Measurements from ENCODE around the gene MTR.
A peak's percentile ranks its signal among the peaks of the same experiment; 100 is the strongest.
"Not testable (repeated sequence)": the region's sequence is repeated elsewhere in the genome, so short reads cannot be mapped to it uniquely, and the experiment has no call there.

Gene MTR

DNA sequence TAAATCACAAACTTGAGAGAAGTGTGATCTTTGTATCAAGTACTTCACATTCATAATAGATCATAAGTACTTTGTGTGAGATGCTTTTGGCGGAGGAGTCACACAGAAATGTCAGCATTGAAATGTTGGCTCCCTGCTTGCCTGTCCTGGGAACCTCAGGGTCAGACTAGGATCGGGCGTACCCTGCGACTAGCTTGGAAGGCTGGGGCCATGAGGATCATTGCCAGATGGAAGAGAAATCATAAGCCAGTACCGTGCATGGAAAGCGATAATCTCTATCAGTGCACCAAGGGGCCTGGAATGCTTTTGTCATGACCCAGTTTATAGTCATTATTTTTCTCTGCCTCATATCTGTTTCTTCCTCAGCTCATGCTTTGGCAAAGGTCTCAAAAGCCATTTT is 35.5 kb downstream of the MTR start:
- no peak for FAIRE-seq
- no peak for DNase-seq (ENCODE audit: low spot score)

DNA sequence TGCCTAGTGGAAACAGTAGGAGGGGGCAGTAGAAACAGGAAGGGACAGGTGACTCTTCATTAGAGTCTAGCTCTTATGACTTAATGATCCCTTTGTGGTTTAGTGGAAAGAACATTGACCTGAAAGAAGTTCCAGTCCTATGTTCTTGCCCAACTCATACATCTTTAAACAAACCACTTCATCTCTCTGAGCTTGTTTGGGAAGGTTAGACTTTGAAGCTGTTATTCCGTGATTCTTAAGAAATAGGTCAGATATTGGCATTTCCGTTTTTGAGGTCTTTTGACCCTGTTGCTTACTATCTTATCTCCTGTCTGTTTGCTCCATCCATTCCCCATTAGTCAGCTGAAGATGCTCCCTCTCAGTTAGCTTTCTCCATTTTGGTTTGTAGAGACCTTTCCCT is 38.5 kb downstream of the MTR start:
- DNase-seq (ENCODE audit: low spot score): no peak
- FAIRE-seq: no peak

DNA sequence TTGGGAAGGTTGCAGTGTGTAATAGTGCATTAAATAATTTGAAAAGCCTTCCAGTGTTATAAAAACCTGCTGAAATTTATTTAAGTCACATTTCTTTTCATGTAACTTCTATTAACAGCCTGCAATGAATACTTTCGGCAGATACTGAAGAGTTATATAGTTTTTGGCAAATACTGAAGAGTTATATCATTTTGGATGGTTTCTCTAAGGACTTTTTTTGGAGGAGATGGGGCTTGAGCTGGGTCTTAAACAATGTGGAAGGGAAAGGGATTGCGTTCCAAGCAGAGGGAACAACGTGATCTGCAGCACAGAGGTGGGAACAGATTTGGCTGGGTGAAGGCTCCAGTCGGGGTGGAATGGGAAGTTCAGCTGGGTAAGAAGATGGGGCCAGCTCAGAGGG is 39.8 kb downstream of the MTR start:
- FAIRE-seq (no peak), DNase-seq (ENCODE audit: low spot score) (no peak)

DNA sequence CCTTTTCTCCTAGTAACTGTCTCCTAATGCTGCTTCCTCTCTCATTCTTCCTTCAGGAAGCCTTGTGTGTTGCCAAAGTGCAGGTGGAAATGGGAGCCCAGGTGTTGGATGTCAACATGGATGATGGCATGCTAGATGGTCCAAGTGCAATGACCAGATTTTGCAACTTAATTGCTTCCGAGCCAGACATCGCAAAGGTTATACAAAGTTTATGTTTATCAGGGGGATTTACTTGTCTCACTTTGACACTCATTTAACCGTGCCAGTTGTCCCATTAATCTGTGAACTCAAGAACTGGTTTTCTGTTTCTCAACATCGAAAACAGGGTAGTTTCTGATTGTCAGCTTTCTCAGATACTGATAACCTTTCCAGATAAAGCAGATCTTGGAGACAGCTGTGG is 40.4 kb downstream of the MTR start:
- DNase-seq (ENCODE audit: low spot score) (no peak), FAIRE-seq (no peak)

DNA sequence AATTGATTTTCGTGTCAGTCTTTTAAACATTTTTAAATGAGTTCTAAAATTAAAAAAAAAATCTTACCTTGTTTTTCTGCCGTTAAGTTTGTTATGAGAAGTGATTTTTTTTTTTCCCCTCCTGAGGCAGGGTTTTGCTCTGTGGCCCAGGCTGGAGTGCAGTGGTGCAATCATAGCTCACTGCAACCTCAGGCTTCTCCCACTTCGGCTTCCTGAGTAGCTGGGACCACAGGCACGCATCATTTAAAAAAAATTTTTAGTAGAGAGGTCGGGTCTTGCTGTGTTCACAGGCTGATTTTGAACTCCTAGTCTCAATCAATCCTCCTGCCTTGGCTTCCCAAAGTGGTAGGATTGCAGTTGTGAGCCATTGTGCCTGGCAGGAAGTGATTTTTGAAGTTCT is 41.1 kb downstream of the MTR start:
- FAIRE-seq (no peak), DNase-seq (ENCODE audit: low spot score) (no peak)

DNA sequence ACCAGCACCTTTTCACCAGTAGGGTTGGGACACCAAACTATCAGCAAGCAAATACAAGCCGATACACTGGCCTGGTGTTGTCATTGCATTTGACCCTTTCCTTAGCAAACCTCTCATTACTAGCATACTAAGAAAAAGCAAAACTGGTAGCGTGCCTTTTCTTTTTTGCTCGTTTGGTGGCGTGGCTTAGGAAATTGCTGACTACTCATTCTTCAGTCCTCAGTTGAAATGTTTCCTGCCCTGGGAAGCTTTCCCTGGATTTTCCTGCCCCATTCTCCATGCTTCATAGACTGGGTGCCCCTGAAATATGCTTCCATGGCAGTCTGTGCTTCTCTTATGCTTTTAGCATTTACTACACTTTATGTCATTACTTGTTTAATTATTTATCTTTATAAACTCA is 42.0 kb downstream of the MTR start:
- DNase-seq (ENCODE audit: low spot score) (no peak), FAIRE-seq (no peak)

DNA sequence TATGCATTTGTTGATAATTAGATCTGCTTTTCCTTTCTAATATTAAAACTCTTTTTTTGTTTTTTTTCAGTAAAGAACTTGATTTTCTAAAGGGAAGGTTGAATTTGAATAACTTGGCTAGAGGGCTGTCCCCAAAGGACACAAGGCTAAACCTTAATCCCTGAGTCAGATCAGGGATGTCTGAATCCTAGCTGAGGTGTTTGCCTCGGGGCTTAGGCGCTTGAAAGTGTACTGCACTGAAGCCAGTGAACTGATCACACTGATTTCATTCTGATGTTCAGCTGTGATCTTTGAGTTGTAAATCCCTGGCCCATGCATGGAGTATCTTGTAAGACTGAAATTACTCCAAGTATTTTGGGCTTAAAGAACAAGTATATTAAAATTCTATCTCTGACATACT is 42.8 kb downstream of the MTR start:
- no peak for DNase-seq (ENCODE audit: low spot score)
- FAIRE-seq: no peak

DNA sequence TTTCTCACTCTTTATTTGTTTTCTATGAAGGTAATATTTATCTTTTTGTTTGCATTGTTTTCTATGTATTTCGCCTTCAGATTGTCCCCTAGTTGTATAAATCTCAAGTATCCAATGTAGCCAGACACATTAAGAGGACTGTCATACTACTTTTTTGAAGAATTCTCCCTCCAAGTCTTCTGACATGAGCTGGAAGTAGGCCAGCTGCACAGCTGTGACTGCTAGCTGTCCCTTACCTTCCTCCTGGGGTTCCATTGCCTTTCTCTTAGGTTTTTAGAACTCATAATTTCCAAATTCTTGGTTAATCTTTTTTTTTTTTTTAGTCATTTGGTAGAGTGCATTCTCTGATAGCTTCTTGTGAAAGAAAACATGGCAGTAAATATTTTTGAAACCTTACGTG is 46.2 kb downstream of the MTR start:
- DNase-seq (ENCODE audit: low spot score) (no peak), FAIRE-seq (no peak)

DNA sequence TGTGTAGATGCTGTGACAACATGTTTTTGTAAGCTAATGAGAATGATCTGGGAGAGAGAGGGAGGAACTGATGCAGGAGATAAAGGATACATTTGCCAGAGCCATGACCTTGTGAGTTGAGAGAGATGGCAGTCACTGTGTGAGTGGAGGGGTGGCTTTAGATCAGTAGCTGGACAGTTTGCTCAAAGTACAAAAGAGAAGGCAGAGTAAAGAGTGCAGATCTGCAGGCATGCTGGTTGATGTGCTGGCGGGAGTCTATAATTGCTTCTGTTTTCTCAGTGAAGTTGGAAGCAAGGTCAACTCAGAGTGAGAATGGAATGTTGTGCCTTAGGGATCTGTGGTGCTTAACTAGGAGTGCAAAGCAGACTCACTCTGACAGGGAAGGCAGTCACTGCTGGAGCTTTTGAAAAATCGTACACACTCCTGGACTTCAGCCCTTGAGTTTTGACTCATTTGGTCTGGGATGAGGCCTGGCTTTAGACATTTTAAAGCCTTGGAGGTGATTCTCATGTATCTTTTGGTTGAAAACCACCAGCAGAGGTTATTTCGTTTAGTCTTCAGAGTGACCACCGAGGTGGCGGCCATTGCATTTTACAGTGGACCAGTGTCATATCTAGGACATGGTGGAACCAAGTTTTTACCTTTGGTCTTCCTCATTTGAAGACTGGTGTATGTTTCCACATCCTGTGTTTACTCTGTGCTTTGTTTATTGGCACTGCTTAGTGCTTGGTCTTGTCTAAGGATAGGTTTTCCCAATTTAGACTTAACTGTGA is 49.6 kb downstream of the MTR start:
- FAIRE-seq: no peak
- no peak for DNase-seq (ENCODE audit: low spot score)

DNA sequence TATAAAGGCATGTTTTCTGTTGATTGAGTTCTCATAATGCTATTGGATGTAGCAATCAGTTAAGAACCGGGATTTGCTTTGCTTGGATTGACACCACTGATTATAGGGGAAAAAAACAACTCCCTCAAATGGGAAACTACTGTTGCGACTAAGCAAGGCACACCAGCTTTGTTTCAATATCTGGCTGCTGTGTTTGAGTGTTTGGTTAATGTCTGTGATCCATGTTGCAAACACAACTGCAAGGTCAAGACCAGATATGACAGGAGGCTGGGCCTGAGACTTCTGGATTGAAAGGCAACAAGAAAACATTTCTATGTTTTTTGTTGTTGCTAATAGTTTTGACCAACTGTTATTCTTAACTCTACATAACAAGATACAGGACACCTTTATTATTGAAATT is 50.7 kb downstream of the MTR start:
- no peak for FAIRE-seq
- no peak for DNase-seq (ENCODE audit: low spot score)

DNA sequence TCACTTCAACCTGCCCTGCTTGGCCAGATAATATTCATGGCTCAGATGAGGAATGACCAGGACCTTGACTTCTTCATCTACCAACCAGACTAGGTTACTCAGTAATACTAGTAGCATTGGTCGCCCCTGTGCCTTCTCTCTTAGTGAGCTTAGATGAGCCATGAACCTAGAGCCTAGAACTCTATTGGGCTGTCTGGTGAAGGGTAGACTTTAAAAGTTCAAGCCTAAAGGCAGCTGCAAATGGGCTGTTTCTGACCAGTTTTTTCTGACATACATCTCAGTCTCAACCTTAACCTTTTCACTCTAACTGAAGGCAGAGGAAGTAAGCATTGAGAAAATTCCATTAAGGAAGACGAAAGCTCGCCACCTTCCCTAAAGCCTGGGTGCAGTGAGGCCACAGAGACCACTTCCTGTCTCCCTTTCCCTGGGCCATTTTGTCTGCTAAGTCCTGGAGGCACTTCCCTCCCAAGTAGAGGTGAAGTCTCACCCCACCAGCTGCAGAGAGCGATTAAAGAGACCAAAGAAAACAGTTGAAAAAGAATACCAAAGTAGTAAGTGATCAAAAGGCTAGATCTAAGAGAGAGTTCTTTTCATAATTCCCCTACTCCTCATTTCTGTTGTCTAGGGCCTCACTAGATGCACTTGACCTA is 53.3 kb downstream of the MTR start:
- no peak for FAIRE-seq
- DNase-seq (ENCODE audit: low spot score): no peak

DNA sequence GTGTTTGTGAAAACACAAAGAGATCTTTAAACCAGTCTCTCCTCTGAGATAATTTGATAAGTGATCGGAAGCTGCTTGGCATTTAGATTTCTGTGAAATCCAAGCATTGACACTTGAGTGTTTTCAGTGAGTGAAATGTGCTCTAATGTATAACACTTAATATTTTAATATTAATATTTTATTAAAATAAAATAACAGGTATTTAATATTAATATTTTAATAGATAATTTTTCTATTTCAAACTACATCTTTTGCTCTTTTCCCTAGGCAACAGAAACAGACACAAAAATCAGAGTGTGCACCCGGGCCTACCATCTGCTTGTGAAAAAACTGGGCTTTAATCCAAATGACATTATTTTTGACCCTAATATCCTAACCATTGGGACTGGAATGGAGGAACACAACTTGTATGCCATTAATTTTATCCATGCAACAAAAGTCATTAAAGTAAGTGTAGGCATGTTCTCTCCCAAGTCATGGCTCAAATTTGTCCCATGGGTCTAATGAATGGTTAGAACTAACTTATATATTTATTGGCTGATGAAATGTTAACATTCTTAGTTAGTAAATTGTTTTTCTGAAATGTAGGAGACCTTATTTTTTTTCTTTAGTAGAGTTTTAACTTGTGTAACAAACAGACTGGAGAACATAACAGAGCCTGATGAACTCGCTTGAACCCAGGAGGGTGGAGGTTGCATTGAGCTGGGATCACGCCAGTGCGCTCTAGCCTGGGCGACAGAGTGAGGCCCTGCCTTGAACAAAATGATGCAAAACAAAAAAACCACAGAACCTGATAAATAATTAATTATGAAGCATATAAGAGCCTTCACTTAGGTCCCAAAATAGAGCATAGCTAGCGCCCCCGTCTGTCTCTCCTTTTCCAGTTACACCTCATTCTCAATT is 55.2 kb downstream of the MTR start:
- FAIRE-seq (no peak), DNase-seq (ENCODE audit: low spot score) (no peak)

DNA sequence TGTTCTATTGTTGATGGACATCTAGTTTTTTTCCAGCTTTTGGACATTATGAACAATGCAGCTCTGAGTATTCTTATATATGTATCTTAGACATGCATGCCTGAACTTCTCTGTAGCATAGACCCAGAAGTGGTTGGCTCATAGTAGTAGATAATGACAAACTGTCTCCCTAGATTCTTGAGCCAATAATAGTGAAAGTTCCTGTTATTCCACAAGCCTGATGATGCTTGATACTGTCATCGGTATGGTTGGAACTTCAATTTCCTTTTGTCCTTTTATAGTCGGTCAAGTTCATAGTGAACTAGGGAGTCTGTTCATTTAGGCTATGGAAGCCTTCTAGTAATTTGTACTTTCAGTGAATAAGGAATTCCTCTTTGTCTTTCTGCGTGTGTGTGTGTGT is 56.8 kb downstream of the MTR start:
- FAIRE-seq (no peak), DNase-seq (ENCODE audit: low spot score) (peak; percentile 14)

DNA sequence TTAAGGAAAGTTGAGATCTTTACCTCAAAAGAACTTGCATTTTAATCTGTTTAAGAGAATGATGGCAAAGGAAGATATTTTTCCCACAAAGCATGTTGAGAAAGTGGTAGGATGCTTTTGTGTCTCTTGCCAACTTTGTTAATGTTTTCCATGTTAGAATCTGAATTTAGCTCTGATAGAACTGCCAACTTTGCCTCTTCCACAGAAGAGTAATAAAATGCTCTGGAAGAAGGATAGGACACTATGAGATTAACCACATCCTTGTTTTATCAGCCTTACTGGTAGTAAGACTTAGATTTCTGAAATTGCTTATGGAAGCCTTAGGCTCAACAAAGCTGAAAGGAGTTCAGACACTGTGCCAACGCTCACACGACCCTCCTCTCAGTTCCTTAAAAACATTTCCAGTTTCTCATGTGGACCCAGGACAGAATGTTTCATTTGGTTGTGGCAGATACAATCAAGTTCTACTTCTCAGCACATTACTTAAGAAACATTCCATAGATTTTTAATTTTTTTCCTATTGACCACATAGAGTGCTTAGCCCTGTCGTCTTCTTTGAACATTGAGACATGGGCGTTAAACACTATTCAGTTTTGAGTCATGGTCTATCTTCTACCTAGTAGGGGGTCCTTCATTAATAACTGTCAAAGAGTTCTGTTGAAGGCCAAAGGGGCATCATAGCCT is 59.0 kb downstream of the MTR start:
- DNase-seq (ENCODE audit: low spot score): no peak
- FAIRE-seq: no peak

DNA sequence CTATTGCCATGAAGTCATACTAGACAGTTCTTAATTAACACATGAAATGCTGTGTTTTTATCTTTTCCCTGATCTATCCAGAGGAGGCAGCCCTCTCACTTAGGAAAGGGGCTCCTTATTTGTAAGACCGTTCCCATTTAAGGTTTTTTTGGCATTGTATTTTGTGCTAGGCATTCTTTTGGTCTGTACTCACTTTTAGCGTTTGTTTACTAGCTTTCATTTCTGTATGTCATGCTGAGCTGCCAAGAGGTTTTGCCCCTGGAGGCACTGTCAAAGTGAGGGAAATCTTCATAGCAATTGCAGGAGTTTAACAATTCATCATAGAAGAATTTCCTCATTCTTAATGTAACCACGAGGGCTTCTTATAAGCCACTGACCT is 59.5 kb downstream of the MTR start:
- peak; percentile 71 for FAIRE-seq

DNA sequence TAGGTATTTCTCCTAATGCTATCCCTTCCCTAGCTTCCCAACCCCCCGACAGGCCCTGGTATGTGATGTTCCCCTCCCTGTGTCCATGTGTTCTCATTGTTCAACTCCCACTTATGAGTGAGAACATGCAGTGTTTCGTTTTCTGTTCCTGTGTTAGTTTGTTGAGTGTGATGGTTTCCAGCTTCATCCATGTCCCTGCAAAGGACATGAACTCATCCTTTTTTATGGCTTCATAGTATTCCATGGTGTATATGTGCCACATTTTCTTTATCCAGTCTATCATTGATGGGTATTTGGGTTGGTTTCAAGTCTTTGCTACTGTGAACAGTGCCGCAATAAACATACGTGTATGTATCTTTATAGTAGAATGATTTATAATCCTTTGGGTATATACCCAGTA is 61.6 kb downstream of the MTR start:
- not testable (repeated sequence) for DNase-seq (ENCODE audit: low spot score); FAIRE-seq

More for the DNA sequence above, 59.5 kb downstream of the MTR start:
- DNase-seq (ENCODE audit: low spot score): peak; percentile 36

DNA sequence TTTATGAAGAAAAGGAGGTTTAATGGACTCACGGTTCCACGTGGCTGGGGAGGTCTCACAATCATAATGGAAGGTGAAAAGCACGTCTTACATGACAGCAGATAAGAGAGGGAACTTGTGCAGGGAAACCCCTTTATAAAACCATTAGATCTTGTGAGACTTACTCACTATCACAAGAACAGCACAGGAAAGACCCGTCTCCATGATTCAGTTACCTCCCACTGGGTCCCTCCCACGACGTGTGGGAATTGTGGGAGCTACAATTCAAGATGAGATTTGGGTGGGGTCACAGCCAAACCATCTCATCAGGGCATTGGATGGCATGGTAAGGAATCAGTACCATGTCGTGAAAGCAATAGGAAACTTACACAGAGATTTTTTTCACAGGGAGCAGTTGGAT is 63.1 kb downstream of the MTR start:
- no peak for FAIRE-seq
- DNase-seq (ENCODE audit: low spot score): no peak

DNA sequence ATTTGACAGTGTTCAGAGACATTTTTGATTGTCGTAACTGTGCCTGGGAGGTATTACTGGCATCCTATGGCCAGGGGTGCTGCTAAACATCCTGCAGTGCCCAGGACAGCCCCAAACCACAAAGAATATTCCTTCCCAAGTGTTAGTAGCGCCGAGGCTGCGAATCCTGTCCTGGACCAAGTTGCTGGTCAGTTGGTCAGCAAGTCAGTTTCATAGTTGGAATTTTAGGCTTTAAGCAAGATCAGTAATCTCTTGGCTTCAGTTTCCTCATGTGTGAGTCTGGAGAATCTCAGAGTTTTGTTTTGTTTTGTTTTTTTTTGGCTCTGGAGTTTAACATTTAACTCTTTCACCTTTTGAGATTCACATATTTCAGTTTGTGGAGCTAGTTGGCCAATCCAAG is 65.0 kb downstream of the MTR start:
- no peak for DNase-seq (ENCODE audit: low spot score)
- no peak for FAIRE-seq

DNA sequence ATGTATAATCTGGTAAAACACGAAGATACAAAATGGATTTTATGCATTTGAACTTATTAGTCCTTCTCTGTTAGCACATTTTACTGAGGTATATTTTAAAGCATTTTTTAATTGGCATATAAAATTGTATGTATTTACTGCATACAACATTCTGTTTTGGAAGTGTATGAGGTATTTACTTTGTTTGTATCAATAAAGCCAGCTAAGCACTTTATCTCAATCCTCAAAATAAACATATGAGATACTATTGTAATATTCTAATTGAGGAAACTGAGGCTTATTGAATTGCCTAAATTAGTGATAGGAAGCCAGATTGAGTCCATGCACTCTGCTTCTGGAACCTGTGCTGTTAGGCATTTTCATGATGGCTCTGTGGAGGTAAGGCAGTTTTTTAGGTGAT is 65.6 kb downstream of the MTR start:
- FAIRE-seq: no peak

DNA sequence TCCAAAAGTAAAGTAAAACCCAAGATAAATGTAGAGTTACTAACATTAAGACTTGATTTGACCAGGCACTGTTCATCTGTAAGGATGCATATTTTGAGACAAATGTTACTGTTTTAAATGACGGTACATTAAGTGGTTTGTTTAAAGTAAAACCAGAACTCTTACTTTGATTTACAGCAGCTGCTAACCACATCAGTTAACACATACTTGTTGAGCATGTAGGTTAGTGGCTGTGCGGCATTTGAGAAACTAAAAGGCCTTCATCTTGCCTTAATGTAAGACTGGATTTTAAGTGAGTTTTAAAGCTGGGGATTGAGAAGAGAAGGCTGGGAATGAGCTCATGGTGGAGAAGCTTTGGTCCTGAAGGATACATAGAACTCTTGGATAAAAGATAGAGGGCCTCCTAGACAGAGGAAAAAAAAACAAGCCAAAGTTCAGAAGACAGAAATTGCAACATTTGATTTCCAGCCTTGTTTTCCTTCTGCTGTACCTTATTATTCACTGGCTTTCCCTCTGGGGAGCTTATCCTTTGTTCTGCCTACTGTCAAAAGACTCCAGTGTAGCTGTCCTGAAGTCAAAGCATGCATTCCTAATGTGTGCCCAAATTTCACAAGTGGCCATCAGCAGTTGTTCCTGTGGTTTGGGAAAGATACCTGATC is 66.6 kb downstream of the MTR start:
- DNase-seq (ENCODE audit: low spot score) (no peak), FAIRE-seq (no peak)

More for the DNA sequence above, 65.6 kb downstream of the MTR start:
- no peak for DNase-seq (ENCODE audit: low spot score)

DNA sequence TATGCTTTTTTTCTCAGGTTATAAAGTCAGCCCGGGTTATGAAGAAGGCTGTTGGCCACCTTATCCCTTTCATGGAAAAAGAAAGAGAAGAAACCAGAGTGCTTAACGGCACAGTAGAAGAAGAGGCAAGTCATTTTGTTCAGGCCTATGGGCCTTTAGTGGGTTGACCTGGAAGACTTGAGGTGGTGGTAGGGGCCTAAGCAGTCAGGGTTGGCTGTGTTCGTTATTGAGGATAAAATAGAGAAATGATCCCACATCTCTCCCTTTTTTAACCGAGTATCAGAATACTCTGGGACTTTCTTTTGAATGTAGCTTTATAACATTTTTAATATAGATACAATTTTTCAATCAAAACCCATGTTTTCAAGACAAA is 67.1 kb downstream of the MTR start:
- FAIRE-seq (no peak), DNase-seq (ENCODE audit: low spot score) (no peak)

Measured in RCC 7860 (cell line).